Coronary artery (tissue), 2 donors: ENCODE data around the gene MNT.

Experiments
- DNase-seq: peaks from one replicate; pipeline ENCODE4 v3.0.0-alpha.2; 2017; ENCODE audit warnings: low spot score
- H3K27ac ChIP-seq, 2 donors: fragments of 200-600 bp; sonication (generic); one replicate each; pipeline ENCODE4 v1.5.1; 2016 to 2019
- H3K4me3 ChIP-seq: fragments of 200-600 bp; sonication (generic); 2 replicates; pipeline ENCODE4 v1.5.1; 2016; ENCODE audit warnings: mild to moderate bottlenecking, moderate library complexity
- CTCF ChIP-seq: fragments of 200-600 bp; sonication (generic); IDR thresholded peaks from one replicate; pipeline ENCODE4 v1.5.1; 2019; ENCODE audit warnings: antibody characterized with exemption

MNT gene

GRCh38 chr17:2427215-2427614, 26.4 kb upstream of the MNT start:
- DNase-seq, result no peak
- Histone ChIP-seq H3K4me3 (no peak overlapping the region), H3K27ac (no peak overlapping the region)
- TF ChIP-seq CTCF, result no peak

- no peak for TF ChIP-seq CTCF
- Histone ChIP-seq H3K4me3 (no peak overlapping the region), H3K27ac (no peak overlapping the region)
- no peak for DNase-seq
Observed at GRCh38 chr17:2423271-2423670, 22.4 kb upstream of the MNT start.

GRCh38 chr17:2421315-2422147, 20.7 kb upstream of the MNT start:
- no peak for DNase-seq
- Histone ChIP-seq H3K27ac (no peak overlapping the region), H3K4me3 (no peak overlapping the region)
- TF ChIP-seq CTCF, result no peak

GRCh38 chr17:2420176-2420575, 19.3 kb upstream of the MNT start:
- H3K27ac ChIP-seq, result no peak overlapping the region
- no peak for TF ChIP-seq CTCF
- no peak overlapping the region for H3K4me3 ChIP-seq
- DNase-seq, result no peak

GRCh38 chr17:2419486-2419885, 18.6 kb upstream of the MNT start:
- no peak for DNase-seq
- no peak for TF ChIP-seq CTCF
- Histone ChIP-seq H3K4me3 (no peak overlapping the region), H3K27ac (no peak overlapping the region)

GRCh38 chr17:2418572-2418971, 17.7 kb upstream of the MNT start:
- no peak overlapping the region for H3K4me3 ChIP-seq
- no peak overlapping the region for H3K27ac ChIP-seq
- no peak for DNase-seq
- TF ChIP-seq CTCF, result no peak
